Measurements from ENCODE around the gene BRWD1. TPM values are rescaled to one million over a fixed set of nuclear protein-coding genes. Genes with fewer than 3 reads are reported as not detected.
"Not testable (repeated sequence)": the region's sequence is repeated elsewhere in the genome, so short reads cannot be mapped to it uniquely, and the experiment has no call there.

Gene BRWD1
- polyA plus RNA-seq, 4 donors = 47.1 to 53.2 (median 52.5) TPM

- no peak for DNase-seq (ENCODE audit: low read depth in 4 of 4, low spot score in 3 of 4)
These were observed 169.2 kb downstream of the BRWD1 start for GRCh38 chr21:39144191-39144590.

GRCh38 chr21:39142972-39143371 is 170.5 kb downstream of the BRWD1 start:
- DNase-seq (ENCODE audit: low read depth in 4 of 4, low spot score in 3 of 4) = no peak

GRCh38 chr21:39141502-39141901 is 171.9 kb downstream of the BRWD1 start:
- DNase-seq (ENCODE audit: low read depth in 4 of 4, low spot score in 3 of 4) = no peak

GRCh38 chr21:39137248-39138178 is 175.9 kb downstream of the BRWD1 start:
- DNase-seq (ENCODE audit: low read depth in 4 of 4, low spot score in 3 of 4) = no peak

- DNase-seq (ENCODE audit: low read depth in 4 of 4, low spot score in 3 of 4) = no peak
These were observed 176.7 kb downstream of the BRWD1 start for GRCh38 chr21:39136711-39137110.

GRCh38 chr21:39136138-39136537 is 177.3 kb downstream of the BRWD1 start:
- DNase-seq (ENCODE audit: low read depth in 4 of 4, low spot score in 3 of 4) = not testable (repeated sequence)

- no peak for DNase-seq (ENCODE audit: low read depth in 4 of 4, low spot score in 3 of 4)
These were observed 179.1 kb downstream of the BRWD1 start for GRCh38 chr21:39134288-39134810.

Other genes with a start within 250 kb of the BRWD1 start
- 10 to 100 TPM; 45.5 to 54.7 (median 51.7) TPM for gene PSMG1, start 130.2 kb downstream of the BRWD1 start, polyA plus RNA-seq (ENCODE audit: insufficient read length in 4 of 4)
- 100 to 1,000 TPM; 640 to 776 (median 771) TPM for gene HMGN1, start 35.5 kb upstream of the BRWD1 start, polyA plus RNA-seq (ENCODE audit: insufficient read length in 4 of 4)
- gene LCA5L, start 132.1 kb upstream of the BRWD1 start, polyA plus RNA-seq (ENCODE audit: insufficient read length in 4 of 4) = 1 to 10 TPM; 3.8 to 7.8 (median 6.1) TPM
- 1 to 10 TPM; 5.7 to 7.4 (median 7.0) TPM for gene SH3BGR, start 138.3 kb upstream of the BRWD1 start, polyA plus RNA-seq (ENCODE audit: insufficient read length in 4 of 4)